OCI-LY7 (cell line): ENCODE results near the gene ETFBKMT. TPM values are rescaled to one million over a fixed set of nuclear protein-coding genes. Genes with fewer than 3 reads are reported as not detected.
A peak's percentile ranks its signal among the peaks of the same experiment; 100 is the strongest.

ENCODE experiments used
- BruUV-seq: library from RNA; stranded (reverse); fragments of 400-500 nt; replicated peaks from 2 replicates; lab custom pipeline; 2021; lab: Mats Ljungman, UMichigan
- CTCF ChIA-PET: fragments of 300-600 bp; sonication (Branson Sonifier 250); formaldehyde crosslinking; loops from one replicate; lab custom pipeline; 2022; ENCODE audit warnings: antibody characterized with exemption; ENCODE audit not compliant: unreplicated experiment; lab: Charles Lee
- POLR2A ChIA-PET: fragments of 300-600 bp; sonication (Branson Sonifier 250); formaldehyde crosslinking; loops from one replicate; lab custom pipeline; 2022; ENCODE audit warnings: antibody characterized with exemption; lab: Charles Lee
- DNase-seq: peaks from one replicate; pipeline ENCODE4 v3.0.0-alpha.2; 2015; ENCODE audit warnings: low spot score
- H2AFZ ChIP-seq: fragments of 200-600 bp; sonication (generic), shearing (Covaris generic); 2 replicates; pipeline ENCODE4 v1.6.1; 2014; ENCODE audit warnings: mild to moderate bottlenecking, antibody characterized with exemption, low read length, moderate library complexity
- H3K27ac ChIP-seq: fragments of 200-600 bp; sonication (generic); 2 replicates; pipeline ENCODE4 v1.5.1; 2014; ENCODE audit warnings: mixed run types, low read depth, mild to moderate bottlenecking, moderate library complexity, low read length, inconsistent platforms; ENCODE audit not compliant: poor library complexity, severe bottlenecking
- H3K36me3 ChIP-seq: fragments of 200-600 bp; sonication (generic); 2 replicates; pipeline ENCODE4 v1.6.1; 2014; ENCODE audit warnings: mild to moderate bottlenecking, antibody characterized with exemption, low read length, moderate library complexity, mixed read lengths; ENCODE audit not compliant: insufficient read depth
- H3K4me1 ChIP-seq: fragments of 200-600 bp; sonication (generic); 2 replicates; pipeline ENCODE4 v1.5.1; 2014; ENCODE audit warnings: mild to moderate bottlenecking, low read length; ENCODE audit not compliant: insufficient read depth, poor library complexity, severe bottlenecking
- H3K4me2 ChIP-seq: fragments of 200-600 bp; sonication (generic); 2 replicates; pipeline ENCODE4 v1.6.1; 2014; ENCODE audit warnings: mild to moderate bottlenecking, low read length
- H3K4me3 ChIP-seq: fragments of 200-600 bp; sonication (generic); 2 replicates; pipeline ENCODE4 v1.5.1; 2014; ENCODE audit warnings: mild to moderate bottlenecking, low read depth, low read length; ENCODE audit not compliant: poor library complexity, severe bottlenecking
- H3K79me2 ChIP-seq: fragments of 200-600 bp; sonication (generic); 2 replicates; pipeline ENCODE4 v1.6.1; 2016; ENCODE audit warnings: low read depth, mild to moderate bottlenecking, low read length, moderate library complexity, mixed read lengths; ENCODE audit not compliant: insufficient read depth
- H3K9me2 ChIP-seq: fragments of 200-600 bp; sonication (generic); 2 replicates; pipeline ENCODE4 v1.6.1; 2016; ENCODE audit warnings: mild to moderate bottlenecking, low read length, mixed read lengths; ENCODE audit not compliant: insufficient read depth
- H3K9me3 ChIP-seq: fragments of 200-600 bp; sonication (generic); 2 replicates; pipeline ENCODE4 v1.6.1; 2014; ENCODE audit warnings: mild to moderate bottlenecking, mixed run types, low read length, mixed read lengths
- H4K20me1 ChIP-seq: fragments of 200-600 bp; sonication (generic); 2 replicates; pipeline ENCODE4 v1.6.1; 2014; ENCODE audit warnings: mild to moderate bottlenecking, antibody characterized with exemption, low read length, moderate library complexity, mixed read lengths; ENCODE audit not compliant: insufficient read depth
- EZH2phosphoT487 ChIP-seq: fragments of 200-600 bp; sonication (generic); IDR thresholded peaks from 2 replicates; pipeline ENCODE4 v1.6.1; 2018; ENCODE audit warnings: low read depth, borderline replicate concordance, mild to moderate bottlenecking, mixed run types, antibody characterized with exemption, low read length, moderate library complexity, mixed read lengths
- intact Hi-C: fragments of 100-400 bp; cut with micrococcal nuclease; formaldehyde crosslinking; loops from one replicate; pipeline ENCODE4 v1.10.0; 2022; ENCODE audit not compliant: unreplicated experiment
- total RNA-seq, 2 experiments: library from RNA; depleted of rRNA in 1 of 2; stranded (reverse); fragments of >200 nt in 1 of 2; shearing (Covaris generic) in 1 of 2; gene quantifications; 2 replicates each; pipeline ENCODE4 v1.2.3, GENCODE V29; 2014 to 2022
- TF ChIP-seq, protein P1 (sequence below): fragments of 200-600 bp; sonication (generic); conservative IDR thresholded peaks from 2 replicates; pipeline ENCODE4 v1.5.1; 2014; ENCODE audit warnings: mild to moderate bottlenecking, antibody characterized with exemption, low read length, moderate library complexity, mixed read lengths

ETFBKMT gene
- total RNA-seq, 2 experiments from 2014 or later = 0.92 to 2.8 TPM

DNA sequence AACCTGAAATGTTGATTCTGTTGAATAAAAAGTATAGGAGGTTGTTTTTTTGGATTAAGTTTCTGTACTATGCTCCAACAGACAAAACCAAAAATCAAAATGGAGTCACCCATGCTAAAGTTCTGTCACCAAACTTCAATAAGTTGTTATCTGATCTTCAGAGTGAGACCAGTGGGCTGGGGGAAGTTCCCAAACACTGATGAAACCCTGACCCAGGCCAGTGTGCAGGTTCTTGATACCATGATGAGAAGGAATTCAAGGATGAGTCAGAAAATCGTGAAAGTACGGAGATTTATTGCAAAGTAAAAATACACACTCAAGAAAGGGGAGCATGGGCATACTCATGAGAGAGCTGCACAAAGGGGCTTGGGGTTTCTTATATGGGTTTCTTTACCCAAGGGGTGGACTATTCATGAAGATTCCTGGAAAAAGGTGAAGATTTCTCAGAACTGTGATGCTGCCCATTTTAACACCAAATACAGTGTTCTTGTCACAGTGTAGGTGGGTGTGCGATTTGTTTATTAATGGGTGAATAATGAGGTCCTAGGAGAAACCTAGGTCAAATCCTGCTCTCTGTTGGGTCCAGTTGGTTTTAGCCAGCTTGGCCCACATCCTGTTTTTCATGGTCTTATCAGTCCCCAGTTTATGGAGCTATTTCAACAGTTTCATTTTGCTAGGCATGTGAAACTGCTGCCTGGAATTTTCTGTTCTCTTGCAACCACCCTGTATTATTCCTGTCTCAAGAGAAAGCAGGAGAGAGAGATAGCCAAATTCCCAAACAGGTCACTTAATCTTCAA is 41.1 kb upstream of the ETFBKMT start:
- Histone ChIP-seq H3K9me2 (no peaks in the 10 kb centered on the region), H3K4me2 (no peak overlapping the region), H3K36me3 (no peaks in the 10 kb centered on the region), H3K27ac (no peak overlapping the region), H3K9me3 (no peaks in the 10 kb centered on the region), H4K20me1 (no peaks in the 10 kb centered on the region), H3K4me1 (no peaks in the 10 kb centered on the region), H2AFZ (peak overlapping the region; percentile 22; the same call in 1 of the 2 replicates), H3K79me2 (no peaks in the 10 kb centered on the region), H3K4me3 (no peak overlapping the region)
- ChIA-PET CTCF (no interaction called here), POLR2A (interaction anchor here (0.5 to 1.0 kb wide), 5 partner anchors 9 to 214 kb away, joined by 3 to 5 read pairs (median 4); no protein-coding TSS in a partner anchor)
- DNase-seq = no peak
- no TSS peak for BruUV-seq
- intact Hi-C loops = no loop called here
- no peak for TF ChIP-seq EZH2phosphoT487
- TF ChIP-seq, protein P1, sequence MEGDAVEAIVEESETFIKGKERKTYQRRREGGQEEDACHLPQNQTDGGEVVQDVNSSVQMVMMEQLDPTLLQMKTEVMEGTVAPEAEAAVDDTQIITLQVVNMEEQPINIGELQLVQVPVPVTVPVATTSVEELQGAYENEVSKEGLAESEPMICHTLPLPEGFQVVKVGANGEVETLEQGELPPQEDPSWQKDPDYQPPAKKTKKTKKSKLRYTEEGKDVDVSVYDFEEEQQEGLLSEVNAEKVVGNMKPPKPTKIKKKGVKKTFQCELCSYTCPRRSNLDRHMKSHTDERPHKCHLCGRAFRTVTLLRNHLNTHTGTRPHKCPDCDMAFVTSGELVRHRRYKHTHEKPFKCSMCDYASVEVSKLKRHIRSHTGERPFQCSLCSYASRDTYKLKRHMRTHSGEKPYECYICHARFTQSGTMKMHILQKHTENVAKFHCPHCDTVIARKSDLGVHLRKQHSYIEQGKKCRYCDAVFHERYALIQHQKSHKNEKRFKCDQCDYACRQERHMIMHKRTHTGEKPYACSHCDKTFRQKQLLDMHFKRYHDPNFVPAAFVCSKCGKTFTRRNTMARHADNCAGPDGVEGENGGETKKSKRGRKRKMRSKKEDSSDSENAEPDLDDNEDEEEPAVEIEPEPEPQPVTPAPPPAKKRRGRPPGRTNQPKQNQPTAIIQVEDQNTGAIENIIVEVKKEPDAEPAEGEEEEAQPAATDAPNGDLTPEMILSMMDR = no peak

DNA sequence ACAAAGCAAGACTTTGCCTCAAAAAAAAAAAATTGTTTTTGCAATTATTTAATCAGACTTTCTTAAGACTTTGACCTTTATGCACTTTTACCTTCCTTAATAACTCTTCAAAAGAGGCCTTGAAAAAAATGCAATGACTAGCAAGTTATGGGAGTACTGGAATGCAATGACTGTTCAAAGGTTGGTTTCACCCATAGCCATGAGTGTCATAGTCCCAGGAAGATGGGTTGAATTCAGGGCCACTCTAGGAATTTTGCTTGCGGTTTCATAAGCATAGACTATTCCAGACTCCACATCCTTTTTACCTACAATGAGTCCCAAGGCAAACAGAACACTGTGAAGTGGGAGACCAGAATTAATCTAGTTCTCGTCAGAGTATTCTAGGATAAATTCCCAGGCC is 39.2 kb upstream of the ETFBKMT start:
- Histone ChIP-seq H3K27ac (no peak overlapping the region), H3K4me1 (no peaks in the 10 kb centered on the region), H3K79me2 (no peaks in the 10 kb centered on the region), H3K36me3 (no peaks in the 10 kb centered on the region), H4K20me1 (no peaks in the 10 kb centered on the region), H2AFZ (no peak overlapping the region), H3K9me2 (no peaks in the 10 kb centered on the region), H3K4me3 (no peak overlapping the region), H3K4me2 (no peak overlapping the region), H3K9me3 (no peaks in the 10 kb centered on the region)
- DNase-seq = no peak
- POLR2A ChIA-PET = interaction anchor here (1.5 kb wide), 1 partner anchor 12 kb away, joined by 3 read pairs; no protein-coding TSS in a partner anchor
- BruUV-seq = no TSS peak
- TF ChIP-seq, protein P1 = no peak
- TF ChIP-seq EZH2phosphoT487 = no peak
- CTCF ChIA-PET = no interaction called here
- intact Hi-C loops = no loop called here

DNA sequence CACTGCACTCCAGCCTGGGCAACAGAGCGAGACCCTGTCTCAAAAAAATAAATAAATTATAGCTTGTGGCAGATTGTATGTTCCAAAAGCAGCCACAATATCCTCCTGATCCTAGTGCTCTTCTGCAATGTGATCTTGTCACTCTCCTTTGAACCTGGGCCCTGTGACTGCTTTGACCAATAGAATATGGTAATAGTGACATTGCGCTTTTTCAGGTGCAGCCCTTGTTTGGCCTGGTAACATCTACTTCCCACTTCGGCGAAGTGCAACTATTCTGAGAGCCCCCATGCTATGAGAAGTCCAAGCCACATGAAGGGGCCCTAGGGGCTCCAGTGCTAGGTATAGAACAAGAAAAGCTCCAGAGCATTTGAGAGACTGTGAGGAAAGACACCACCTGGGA is 37.5 kb upstream of the ETFBKMT start:
- no peak overlapping the region for H3K4me3 ChIP-seq
- H3K36me3 ChIP-seq = no peaks in the 10 kb centered on the region
- H3K79me2 ChIP-seq = no peaks in the 10 kb centered on the region
- no peaks in the 10 kb centered on the region for H3K9me2 ChIP-seq
- no peak overlapping the region for H3K27ac ChIP-seq
- no TSS peak for BruUV-seq
- no peak overlapping the region for H2AFZ ChIP-seq
- no peak overlapping the region for H3K4me2 ChIP-seq
- ChIA-PET CTCF (no interaction called here), POLR2A (interaction anchor here (1.0 to 1.5 kb wide), 2 partner anchors 10 to 21 kb away, joined by 3 read pairs; no protein-coding TSS in a partner anchor)
- intact Hi-C loops = no loop called here
- H4K20me1 ChIP-seq = no peaks in the 10 kb centered on the region
- TF ChIP-seq, protein P1 = no peak
- TF ChIP-seq EZH2phosphoT487 = no peak
- no peaks in the 10 kb centered on the region for H3K4me1 ChIP-seq
- H3K9me3 ChIP-seq = no peaks in the 10 kb centered on the region
- no peak for DNase-seq
